ENCODE results near the gene CLEC20A. TPM values are rescaled to one million over a fixed set of nuclear protein-coding genes. Genes with fewer than 3 reads are reported as not detected.

The CLEC20A gene
- total RNA-seq, 2 donors from 2014 or later, result 0.33 to 1.5 TPM

DNA sequence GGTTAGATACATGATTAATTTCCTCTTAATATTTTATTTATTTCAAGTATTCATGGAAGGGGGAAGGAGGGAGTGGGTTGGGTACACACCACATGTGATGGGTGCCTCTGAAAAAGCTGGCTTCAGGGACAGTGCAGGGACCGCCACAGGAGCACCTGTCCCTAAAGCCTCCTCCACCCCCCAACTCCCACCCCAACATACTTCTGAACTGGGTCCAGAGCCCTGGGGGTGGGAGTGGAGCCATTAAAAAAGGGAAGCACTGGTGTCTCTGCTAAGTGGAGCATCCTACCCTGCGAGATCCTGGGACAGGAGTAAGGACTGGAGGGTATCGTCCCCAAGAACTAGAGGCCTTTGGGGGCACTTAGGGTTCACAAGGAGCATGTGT is 5.6 kb upstream of the CLEC20A start:
- WGBS, 2 experiments (ENCODE audit: insufficient coverage in 1 of 2, insufficient read length in 1 of 2), result 97 to 100% methylated on average over 2 to 3 of the region's 3 CpGs
- Histone ChIP-seq H3K9ac (ENCODE audit: extremely low read depth, low read length, poor library complexity, severe bottlenecking) (no peak overlapping the region), H3K36me3 (ENCODE audit: control insufficient read depth, insufficient read depth, low read length) (no peaks in the 10 kb centered on the region), H3K9me3 (ENCODE audit: control insufficient read depth, low read length) (no peaks in the 10 kb centered on the region), H3K4me3 (ENCODE audit: low read length) (no peak overlapping the region), H3K27me3 (ENCODE audit: control insufficient read depth, insufficient read depth, low read length, poor library complexity, severe bottlenecking) (peaks cover 37% of the 10 kb centered on the region), H3K27ac (ENCODE audit: low read depth, low read length) (no peak overlapping the region), H3K4me1 (ENCODE audit: control insufficient read depth, insufficient read depth, low read length) (peaks cover 5% of the 10 kb centered on the region)
- no peaks in the 10 kb centered on the region for H3K36me3 Mint-ChIP-seq (ENCODE audit: low read depth)
- no peak overlapping the region for H3K4me3 Mint-ChIP-seq
- DNase-seq, result peak; percentile 13
- TF ChIP-seq, protein P1, sequence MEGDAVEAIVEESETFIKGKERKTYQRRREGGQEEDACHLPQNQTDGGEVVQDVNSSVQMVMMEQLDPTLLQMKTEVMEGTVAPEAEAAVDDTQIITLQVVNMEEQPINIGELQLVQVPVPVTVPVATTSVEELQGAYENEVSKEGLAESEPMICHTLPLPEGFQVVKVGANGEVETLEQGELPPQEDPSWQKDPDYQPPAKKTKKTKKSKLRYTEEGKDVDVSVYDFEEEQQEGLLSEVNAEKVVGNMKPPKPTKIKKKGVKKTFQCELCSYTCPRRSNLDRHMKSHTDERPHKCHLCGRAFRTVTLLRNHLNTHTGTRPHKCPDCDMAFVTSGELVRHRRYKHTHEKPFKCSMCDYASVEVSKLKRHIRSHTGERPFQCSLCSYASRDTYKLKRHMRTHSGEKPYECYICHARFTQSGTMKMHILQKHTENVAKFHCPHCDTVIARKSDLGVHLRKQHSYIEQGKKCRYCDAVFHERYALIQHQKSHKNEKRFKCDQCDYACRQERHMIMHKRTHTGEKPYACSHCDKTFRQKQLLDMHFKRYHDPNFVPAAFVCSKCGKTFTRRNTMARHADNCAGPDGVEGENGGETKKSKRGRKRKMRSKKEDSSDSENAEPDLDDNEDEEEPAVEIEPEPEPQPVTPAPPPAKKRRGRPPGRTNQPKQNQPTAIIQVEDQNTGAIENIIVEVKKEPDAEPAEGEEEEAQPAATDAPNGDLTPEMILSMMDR (conservative IDR thresholded peaks at IDR 0.05), result no peak
- no peaks in the 10 kb centered on the region for H3K9me3 Mint-ChIP-seq
- H3K27ac Mint-ChIP-seq, result no peak overlapping the region
- H3K4me1 Mint-ChIP-seq, result peaks cover 22% of the 10 kb centered on the region
- H3K27me3 Mint-ChIP-seq (ENCODE audit: insufficient read depth), result peaks cover 31% of the 10 kb centered on the region

- Mint-ChIP-seq H3K4me1 (peaks cover 25% of the 10 kb centered on the region), H3K27ac (no peak overlapping the region), H3K27me3 (ENCODE audit: insufficient read depth) (peaks cover 26% of the 10 kb centered on the region), H3K9me3 (no peaks in the 10 kb centered on the region), H3K36me3 (ENCODE audit: low read depth) (no peaks in the 10 kb centered on the region), H3K4me3 (no peak overlapping the region)
- no peaks in the 10 kb centered on the region for H3K9me3 ChIP-seq (ENCODE audit: control insufficient read depth, low read length)
- H3K27me3 ChIP-seq (ENCODE audit: control insufficient read depth, insufficient read depth, low read length, poor library complexity, severe bottlenecking), result peaks cover 32% of the 10 kb centered on the region
- no peaks in the 10 kb centered on the region for H3K36me3 ChIP-seq (ENCODE audit: control insufficient read depth, insufficient read depth, low read length)
- peak; percentile 95 for DNase-seq
- WGBS, 2 experiments (ENCODE audit: insufficient coverage in 1 of 2, insufficient read length in 1 of 2), result 16 to 40% methylated on average over 2 to 5 of the region's 5 CpGs
- TF ChIP-seq, protein P1 (conservative IDR thresholded peaks at IDR 0.05), result peak; percentile 95
- H3K4me1 ChIP-seq (ENCODE audit: control insufficient read depth, insufficient read depth, low read length), result peaks cover under 1% of the 10 kb centered on the region
- no peak overlapping the region for H3K27ac ChIP-seq (ENCODE audit: low read depth, low read length)
- no peak overlapping the region for H3K4me3 ChIP-seq (ENCODE audit: low read length)
- no peak overlapping the region for H3K9ac ChIP-seq (ENCODE audit: extremely low read depth, low read length, poor library complexity, severe bottlenecking)
Observed at GRCh38 chr1:178501705-178502329, 5.1 kb upstream of the CLEC20A start.

DNA sequence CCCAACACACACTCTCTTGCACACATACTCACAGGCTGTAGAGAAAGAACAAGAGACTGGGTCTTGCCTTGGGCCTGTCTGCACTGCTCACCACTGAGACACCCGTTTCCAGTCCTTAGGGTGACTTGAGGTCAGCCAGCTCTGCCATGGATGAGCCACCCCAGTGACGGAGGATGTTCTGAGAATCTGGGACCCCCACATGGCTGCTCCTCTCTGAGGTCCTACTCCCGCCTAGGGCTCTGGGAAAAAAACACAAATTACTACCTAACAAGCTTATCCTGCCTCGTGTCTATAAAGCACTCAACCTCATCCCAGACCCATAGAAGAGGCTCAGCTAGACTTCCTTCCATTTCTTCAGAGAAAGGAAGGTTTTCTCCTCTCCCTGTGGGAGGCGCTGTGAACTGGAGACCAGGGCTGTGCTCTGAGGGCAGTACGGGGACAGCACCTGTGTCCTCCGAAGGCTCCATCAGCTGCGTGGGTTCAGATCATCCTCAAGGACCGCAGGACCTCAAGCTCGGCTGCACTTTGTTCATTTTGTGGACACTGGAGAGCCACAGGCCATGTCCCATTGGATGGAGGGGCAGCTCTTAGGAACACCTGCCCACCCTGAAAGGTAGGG is 4.3 kb upstream of the CLEC20A start:
- Histone ChIP-seq H3K27ac (ENCODE audit: low read depth, low read length) (no peak overlapping the region), H3K4me3 (ENCODE audit: low read length) (no peak overlapping the region), H3K4me1 (ENCODE audit: control insufficient read depth, insufficient read depth, low read length) (peaks cover 4% of the 10 kb centered on the region), H3K27me3 (ENCODE audit: control insufficient read depth, insufficient read depth, low read length, poor library complexity, severe bottlenecking) (peaks cover 29% of the 10 kb centered on the region), H3K9me3 (ENCODE audit: control insufficient read depth, low read length) (no peaks in the 10 kb centered on the region), H3K36me3 (ENCODE audit: control insufficient read depth, insufficient read depth, low read length) (no peaks in the 10 kb centered on the region), H3K9ac (ENCODE audit: extremely low read depth, low read length, poor library complexity, severe bottlenecking) (no peak overlapping the region)
- Mint-ChIP-seq H3K9me3 (no peaks in the 10 kb centered on the region), H3K36me3 (ENCODE audit: low read depth) (no peaks in the 10 kb centered on the region), H3K4me1 (peaks cover 19% of the 10 kb centered on the region), H3K27me3 (ENCODE audit: insufficient read depth) (peaks cover 20% of the 10 kb centered on the region), H3K27ac (no peak overlapping the region), H3K4me3 (no peak overlapping the region)
- DNase-seq, result peak; percentile 72
- WGBS, 2 experiments (ENCODE audit: insufficient coverage in 1 of 2, insufficient read length in 1 of 2), result 92% methylated on average over 8 to 10 of the region's 10 CpGs
- TF ChIP-seq, protein P1 (conservative IDR thresholded peaks at IDR 0.05), result no peak

All from endodermal cell (in vitro differentiated cells).